GM12878 (cell line): Measurements from ENCODE around the gene VWA8. TPM values are rescaled to one million over a fixed set of nuclear protein-coding genes. Genes with fewer than 3 reads are reported as not detected.

Experiments
- ATAC-seq: fragments of 200-7000 bp; cut with Tn5 transposase; 3 replicates; pipeline ENCODE4 v1.9.1; 2020; ENCODE audit warnings: mild to moderate bottlenecking, moderate library complexity
- BruUV-seq: library from RNA; stranded (reverse); fragments of 400-500 nt; replicated peaks from 2 replicates; lab custom pipeline; 2021; lab: Mats Ljungman, UMichigan
- CTCF ChIA-PET: fragments of 300-600 bp; sonication (Branson Sonifier 250); formaldehyde crosslinking; extraction: SDS; loops from one replicate; lab custom pipeline; 2021; ENCODE audit warnings: inconsistent platforms; lab: Yijun Ruan, JAX
- POLR2A ChIA-PET: fragments of 350-600 bp; formaldehyde crosslinking; extraction: SDS; loops from one replicate; lab custom pipeline; 2021; ENCODE audit warnings: inconsistent platforms; lab: Charles Lee
- RAD21 ChIA-PET: fragments of 300-600 bp; sonication (Branson Sonifier 250); formaldehyde crosslinking; loops from one replicate; lab custom pipeline; 2023; ENCODE audit warnings: antibody characterized with exemption; ENCODE audit not compliant: unreplicated experiment; lab: Charles Lee
- SMC1A ChIA-PET: fragments of 300-600 bp; sonication (Branson Sonifier 250); formaldehyde crosslinking; loops from one replicate; lab custom pipeline; 2023; ENCODE audit not compliant: unreplicated experiment, uncharacterized antibody; lab: Charles Lee
- DNase-seq: peaks from one replicate; pipeline ENCODE4 v3.0.0-alpha.2; 2011; ENCODE audit warnings: low read depth, low spot score
- FAIRE-seq: peaks from 3 replicates; lab custom pipeline; 2011; peaks lifted over from hg19 to GRCh38; lab: Jason Lieb, UNC
- H2AFZ ChIP-seq: 2 replicates; pipeline ENCODE4 v1.6.0; 2011; ENCODE audit warnings: low read depth, low read length, control low read depth; ENCODE audit not compliant: control insufficient read depth
- H3K27ac ChIP-seq: 2 replicates; pipeline ENCODE4 v1.5.1; 2011; ENCODE audit warnings: control low read depth; ENCODE audit not compliant: control insufficient read depth, insufficient read depth
- H3K27me3 ChIP-seq, 2 experiments: replicated peaks in 1 of 2; 2 replicates each; pipeline versions ENCODE4 v1.6.0 to v1.6.1; 2011; ENCODE audit warnings: low read length in 1 of 2; ENCODE audit not compliant: control insufficient read depth in 2 of 2, insufficient read depth in 2 of 2
- H3K36me3 ChIP-seq, 2 experiments: 2 replicates each; pipeline ENCODE4 v1.5.1; 2011; ENCODE audit warnings: low read length in 1 of 2; ENCODE audit not compliant: control insufficient read depth in 2 of 2, insufficient read depth in 2 of 2
- H3K4me1 ChIP-seq: 2 replicates; pipeline ENCODE4 v1.6.1; 2011; ENCODE audit warnings: mild to moderate bottlenecking, low read length, moderate library complexity, mixed read lengths; ENCODE audit not compliant: control insufficient read depth, insufficient read depth
- H3K4me2 ChIP-seq: 2 replicates; pipeline ENCODE4 v1.6.0; 2011; ENCODE audit warnings: control low read depth; ENCODE audit not compliant: control insufficient read depth, insufficient read depth
- H3K4me3 ChIP-seq: fragments of 200-600 bp; sonication (generic); 2 replicates; pipeline ENCODE4 v1.5.1; 2016
- H3K79me2 ChIP-seq: 2 replicates; pipeline ENCODE4 v1.6.0; 2011; ENCODE audit warnings: low read length; ENCODE audit not compliant: control insufficient read depth, insufficient read depth
- H3K9ac ChIP-seq: 2 replicates; pipeline ENCODE4 v1.8.0; 2011; ENCODE audit warnings: low read length, control low read depth, mixed read lengths; ENCODE audit not compliant: control insufficient read depth, insufficient read depth
- H3K9me3 ChIP-seq: replicated peaks from 3 replicates; pipeline ENCODE4 v1.5.1; 2011; ENCODE audit warnings: mild to moderate bottlenecking, low read length; ENCODE audit not compliant: control insufficient read depth, insufficient read depth
- H4K20me1 ChIP-seq: 2 replicates; pipeline ENCODE4 v1.6.0; 2011; ENCODE audit not compliant: control insufficient read depth, insufficient read depth
- EGR1 ChIP-seq, 2 experiments: IDR thresholded peaks; 1 replicate in 1 of 2; 2 replicates in 1 of 2; pipeline ENCODE4 v1.6.1; 2011 to 2012; ENCODE audit warnings: low read depth in 2 of 2, low read length in 2 of 2, borderline replicate concordance in 1 of 2, mild to moderate bottlenecking in 1 of 2, moderate library complexity in 1 of 2
- PBX3 ChIP-seq: IDR thresholded peaks from 2 replicates; pipeline ENCODE4 v1.6.1; 2011; ENCODE audit warnings: mild to moderate bottlenecking, low read depth, low read length, moderate library complexity; ENCODE audit not compliant: insufficient replicate concordance
- SMC3 ChIP-seq: IDR thresholded peaks from 2 replicates; pipeline ENCODE4 v1.6.1; 2011; ENCODE audit warnings: low read length, improper control_type of control experiment, borderline replicate concordance
- ZNF274 ChIP-seq: IDR thresholded peaks from one replicate; pipeline ENCODE4 v1.8.0; 2011; ENCODE audit not compliant: insufficient read length, insufficient read depth
- WGBS: methylation state at CpG from one replicate; pipeline ENCODE4 v1.1.6; 2016; ENCODE audit warnings: low lambda C conversion rate; ENCODE audit not compliant: insufficient replicate concordance, insufficient coverage; ENCODE audit errors: missing lambda C conversion rate; 5-methylcytosine and 5-hydroxymethylcytosine counted together
- in situ Hi-C: fragments of 300-500 bp; cut with MboI; formaldehyde crosslinking; loops from 9 replicates; pipeline ENCODE4 v1.14.3; 2018; ENCODE audit warnings: mixed read lengths
- intact Hi-C: fragments of 100-400 bp; cut with micrococcal nuclease; formaldehyde crosslinking; loops from one replicate; pipeline ENCODE4 v1.14.2; 2022; ENCODE audit not compliant: unreplicated experiment
- polyA plus RNA-seq, 11 experiments: library from polyadenylated mRNA; depleted of rRNA in 4 of 11; unstranded in 6 of 11; stranded (reverse) in 5 of 11; fragments of >200 nt; fragmentation: Nextera tagmentation in 4 of 11; fragmentation: Illumina TruSeq in 1 of 11; extraction: Ambion mirVana in 4 of 11; extraction: Trizol in 1 of 11; gene quantifications; 1 replicate in 1 of 11; 2 replicates in 10 of 11; pipeline versions ENCODE4 v1.2.1 to v1.2.3, GENCODE V29; 2011 to 2016; ENCODE audit warnings: inconsistent platforms in 2 of 11, missing spikeins in 2 of 11, low read depth in 1 of 11
- total RNA-seq, 4 experiments: library from RNA; depleted of rRNA in 3 of 4; stranded (reverse); fragments of >200 nt in 3 of 4; fragmentation: Illumina TruSeq in 1 of 4; extraction: Trizol in 1 of 4; gene quantifications; 2 replicates each; pipeline versions ENCODE4 v1.2.1 to v1.2.3, GENCODE V29; 2013 to 2021
- TF ChIP-seq, protein P1 (sequence below): IDR thresholded peaks from 2 replicates; pipeline ENCODE4 v1.6.1; 2011; ENCODE audit warnings: low read depth, low read length, improper control_type of control experiment, borderline replicate concordance
- TF ChIP-seq, protein P2 (sequence below): IDR thresholded peaks from 2 replicates; pipeline ENCODE4 v1.6.1; 2012; ENCODE audit warnings: low read depth, low read length, improper control_type of control experiment

Gene VWA8
- total and polyA plus RNA-seq, 10 of the 15 experiments (the other 5 are each of a cell fraction or from before 2014, with no cell fraction given) = 3.0 to 21.8 (median 13.5) TPM

DNA sequence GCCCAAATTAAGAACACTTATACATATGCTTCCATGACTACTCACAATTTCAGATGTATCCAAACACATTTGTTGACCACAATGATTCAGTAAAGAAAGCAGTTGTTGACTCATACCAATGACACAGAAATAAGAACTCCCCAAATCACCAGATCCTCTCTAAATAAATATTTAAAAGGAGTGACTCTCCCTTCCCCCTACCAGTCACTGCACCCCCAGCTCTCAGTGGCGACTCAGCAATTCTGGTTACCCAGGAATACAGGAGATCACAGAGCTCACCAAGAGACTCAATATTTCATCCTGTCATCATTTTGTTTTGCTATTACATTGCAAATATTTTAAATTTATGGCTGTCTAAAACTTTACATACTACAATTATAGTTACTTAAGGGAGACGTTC lies 372.0 kb downstream of the VWA8 start:
- intact Hi-C loops = no loop called here
- in situ Hi-C loops = no loop called here
- H3K79me2 ChIP-seq = no peaks in the 10 kb centered on the region
- ATAC-seq = no peak
- TF ChIP-seq, protein P1, sequence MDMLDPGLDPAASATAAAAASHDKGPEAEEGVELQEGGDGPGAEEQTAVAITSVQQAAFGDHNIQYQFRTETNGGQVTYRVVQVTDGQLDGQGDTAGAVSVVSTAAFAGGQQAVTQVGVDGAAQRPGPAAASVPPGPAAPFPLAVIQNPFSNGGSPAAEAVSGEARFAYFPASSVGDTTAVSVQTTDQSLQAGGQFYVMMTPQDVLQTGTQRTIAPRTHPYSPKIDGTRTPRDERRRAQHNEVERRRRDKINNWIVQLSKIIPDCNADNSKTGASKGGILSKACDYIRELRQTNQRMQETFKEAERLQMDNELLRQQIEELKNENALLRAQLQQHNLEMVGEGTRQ = no peak
- TF ChIP-seq, protein P2, sequence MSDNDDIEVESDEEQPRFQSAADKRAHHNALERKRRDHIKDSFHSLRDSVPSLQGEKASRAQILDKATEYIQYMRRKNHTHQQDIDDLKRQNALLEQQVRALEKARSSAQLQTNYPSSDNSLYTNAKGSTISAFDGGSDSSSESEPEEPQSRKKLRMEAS = no peak
- TF ChIP-seq SMC3 (no peak), ZNF274 (no peak), EGR1 (IDR thresholded peaks at IDR 0.05; ENCODE audit: borderline replicate concordance in 1 of 2, low read depth in 2 of 2, low read length in 2 of 2) (no peak), PBX3 (no peak)
- TF ChIP-seq, all 136 proteins: peak for 0
- H4K20me1 ChIP-seq = no peaks in the 10 kb centered on the region
- H3K4me3 ChIP-seq = no peak overlapping the region
- H3K27me3 ChIP-seq = no peaks in the 10 kb centered on the region
- H2AFZ ChIP-seq = no peak overlapping the region
- no peaks in the 10 kb centered on the region for H3K4me1 ChIP-seq
- ChIA-PET CTCF (no interaction called here), RAD21 (no interaction called here), SMC1A (interaction anchor here (1.5 to 2.2 kb wide), 2 partner anchors 11 to 16 kb away, joined by 3 to 7 read pairs; no protein-coding TSS in a partner anchor), POLR2A (no interaction called here)
- BruUV-seq = no TSS peak
- H3K36me3 ChIP-seq = no peaks in the 10 kb centered on the region; a peak in 2 of 4 replicates
- FAIRE-seq (no peak), DNase-seq (no peak)
- no peaks in the 10 kb centered on the region for H3K9me3 ChIP-seq
- H3K9ac ChIP-seq = no peak overlapping the region
- no peak overlapping the region for H3K27ac ChIP-seq
- WGBS = 55% methylated on average over 2 of the region's 2 CpGs
- H3K4me2 ChIP-seq = no peak overlapping the region
